HG03439 (cell line): Measurements from ENCODE around the gene PRODH.
"Not testable (repeated sequence)": the region's sequence is repeated elsewhere in the genome, so short reads cannot be mapped to it uniquely, and the experiment has no call there.

Experiments used
- ATAC-seq: cut with Tn5 transposase; IDR thresholded peaks from one replicate; pipeline ENCODE4 v1.9.1; 2021; ENCODE audit warnings: mild to moderate bottlenecking, moderate library complexity; ENCODE audit not compliant: unreplicated experiment

PRODH gene

DNA sequence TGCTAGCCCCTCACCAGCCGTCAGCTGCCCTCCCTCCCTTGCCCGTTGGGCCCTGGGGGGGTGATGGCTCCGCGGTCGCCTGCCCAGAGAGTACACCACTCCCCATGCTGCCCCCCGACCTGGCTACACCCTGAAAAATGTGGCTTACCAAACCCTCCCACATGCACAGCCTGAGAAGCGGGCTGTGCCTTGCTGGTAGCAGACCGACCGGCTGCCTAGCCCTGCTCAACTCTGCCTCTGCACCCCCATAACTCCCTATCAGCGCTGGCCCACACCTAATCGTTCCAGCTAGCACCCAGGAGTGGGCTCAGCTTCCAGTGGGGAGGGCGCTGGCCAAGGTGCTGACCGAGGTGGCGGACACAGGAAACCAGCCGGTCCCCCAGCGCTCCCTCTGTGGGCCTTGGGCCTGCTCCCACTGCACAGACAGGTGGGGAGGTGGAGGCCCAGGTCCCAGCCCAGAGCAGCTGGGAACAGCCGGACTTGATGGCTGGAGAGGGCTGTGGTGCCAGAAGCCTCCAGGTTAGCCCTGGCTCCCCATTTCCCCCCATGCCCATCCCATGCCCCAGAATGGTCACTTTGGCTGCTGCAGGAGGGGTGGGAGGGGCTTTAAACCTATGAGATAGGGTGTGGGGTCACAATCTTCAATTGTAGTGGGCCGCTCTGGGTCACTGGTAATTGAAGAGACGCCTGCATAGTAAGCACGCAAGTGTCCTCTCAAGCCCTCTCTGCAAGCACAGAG is 32.1 kb upstream of the PRODH start:
- no peak for ATAC-seq

DNA sequence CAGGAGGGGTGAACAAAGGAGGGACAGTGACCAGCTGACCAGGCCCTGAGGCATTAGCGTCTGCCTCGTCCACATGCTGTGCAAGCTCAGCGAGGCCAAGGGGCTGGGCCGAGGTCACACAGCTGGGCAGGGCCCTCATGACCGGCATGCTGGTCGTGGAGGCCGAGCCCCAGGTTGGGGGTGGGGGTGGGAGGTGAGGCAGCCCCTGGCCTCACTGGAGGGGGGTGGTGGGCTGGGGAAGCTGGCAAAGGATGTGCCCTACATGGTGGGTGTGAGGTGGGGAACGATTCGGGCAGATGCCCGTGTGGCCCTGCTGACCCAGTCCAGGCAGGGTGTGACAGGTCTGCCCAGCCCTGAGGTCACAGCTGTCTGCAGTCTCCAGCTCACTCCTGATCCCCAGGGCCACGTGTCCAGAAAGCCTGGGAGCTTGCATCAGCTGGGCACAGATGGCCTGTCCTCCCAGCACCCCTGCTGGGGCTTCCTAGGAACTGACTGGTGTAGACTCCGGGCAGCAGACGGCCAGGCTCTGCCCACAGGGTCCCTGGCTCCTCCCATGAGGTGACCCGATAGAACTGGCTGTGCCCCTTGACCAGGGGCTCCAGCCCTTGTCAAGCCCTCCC is 31.4 kb upstream of the PRODH start:
- not testable (repeated sequence) for ATAC-seq

DNA sequence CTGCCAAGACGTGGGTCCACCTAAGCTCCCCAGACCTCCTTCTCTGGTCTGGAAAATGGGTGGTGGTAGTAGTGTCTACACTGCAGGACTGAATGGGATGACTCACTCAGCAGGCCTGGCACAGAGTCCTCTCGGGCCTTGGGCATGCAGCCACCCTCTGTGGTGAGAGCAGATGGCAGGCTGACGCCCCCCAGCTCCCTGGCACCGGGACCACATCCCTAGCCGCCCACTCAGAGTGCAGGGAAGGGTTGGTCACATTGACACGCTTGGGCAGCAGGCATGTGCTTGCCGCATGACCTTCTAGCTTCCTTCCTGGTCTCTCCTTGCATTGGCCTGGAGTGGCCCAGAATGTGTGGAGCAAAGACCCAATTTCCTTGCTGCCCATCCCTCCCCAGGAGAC is 30.7 kb upstream of the PRODH start:
- ATAC-seq = no peak

DNA sequence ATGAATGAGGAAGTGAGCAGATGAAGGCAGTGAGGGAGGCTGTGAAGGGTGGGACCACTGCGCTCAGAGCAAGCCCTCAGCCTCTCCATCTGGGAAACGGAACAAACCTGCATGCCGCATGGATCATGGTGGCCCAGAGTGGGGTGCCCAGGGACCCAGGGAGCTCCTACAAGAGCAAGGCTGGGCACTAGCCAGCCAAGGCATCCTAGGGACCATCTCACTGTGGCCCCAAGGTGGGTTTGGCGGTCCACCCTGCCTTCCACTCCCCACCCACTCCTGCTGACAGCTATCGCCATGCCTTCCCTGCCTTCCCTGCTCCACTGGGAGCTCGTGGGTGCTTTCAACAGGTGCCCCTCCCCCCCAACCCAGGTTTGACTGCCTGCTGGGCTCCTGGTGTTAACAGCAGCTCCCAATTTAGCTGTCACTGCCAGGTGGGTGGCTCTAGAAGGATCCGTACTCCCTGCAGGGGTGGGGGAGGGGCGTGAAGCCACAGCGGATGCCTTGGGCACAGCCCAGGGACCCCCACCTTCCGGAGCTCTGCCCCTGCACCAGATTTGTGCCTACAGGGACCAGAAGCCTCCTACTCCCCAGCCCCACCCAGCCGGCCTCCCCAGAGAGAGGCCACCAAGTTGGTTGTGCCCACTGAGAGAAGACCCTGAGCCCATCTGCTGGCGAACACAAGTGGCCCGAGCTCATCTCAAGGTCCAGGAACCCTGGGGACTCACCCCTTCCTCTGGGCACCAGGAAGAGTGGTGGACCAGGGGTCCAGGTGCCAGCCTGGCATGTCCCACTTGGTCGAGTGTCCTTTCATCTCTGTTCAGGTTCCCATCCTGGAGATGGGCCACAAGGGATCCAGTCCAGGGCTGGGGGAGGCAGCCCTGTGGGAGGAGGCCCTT is 29.7 kb upstream of the PRODH start:
- ATAC-seq = no peak

DNA sequence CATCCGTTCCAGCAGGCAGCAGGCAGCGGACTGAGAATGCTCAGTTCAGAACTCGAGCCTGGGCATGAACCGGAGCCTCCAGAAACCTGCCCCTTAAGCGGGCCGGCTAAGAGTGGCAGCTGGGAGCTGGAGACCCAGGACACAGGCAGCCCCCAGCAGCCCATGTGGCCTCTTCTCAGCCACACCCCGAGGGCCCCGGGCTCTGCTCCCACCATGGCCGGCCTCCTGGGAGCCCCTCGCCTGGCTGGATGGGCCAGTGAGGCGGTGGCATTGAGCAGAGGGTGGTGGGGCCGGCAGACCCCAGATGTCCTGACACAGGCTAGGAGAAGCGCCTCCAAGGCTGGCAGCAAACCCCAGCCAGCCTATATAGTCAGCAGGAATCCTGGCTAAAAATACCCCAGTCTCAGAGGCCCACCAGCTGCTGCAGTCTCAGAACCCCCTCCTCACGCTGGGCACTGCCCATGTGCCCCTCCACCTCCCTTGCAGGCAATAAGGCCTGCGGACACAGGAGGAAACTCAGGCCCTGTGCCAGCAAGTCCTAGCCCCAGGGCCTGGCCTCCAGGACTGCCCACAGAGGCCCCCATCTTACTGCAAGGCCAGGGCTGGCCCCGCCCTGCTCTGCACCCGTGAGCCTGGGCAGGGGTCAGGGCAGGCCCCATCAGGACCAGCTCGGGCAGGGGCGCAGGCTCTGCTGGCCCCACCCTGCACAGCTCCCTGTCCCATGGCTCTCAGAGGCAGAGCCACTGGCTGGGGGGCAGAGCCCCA is 28.6 kb upstream of the PRODH start:
- not testable (repeated sequence) for ATAC-seq

DNA sequence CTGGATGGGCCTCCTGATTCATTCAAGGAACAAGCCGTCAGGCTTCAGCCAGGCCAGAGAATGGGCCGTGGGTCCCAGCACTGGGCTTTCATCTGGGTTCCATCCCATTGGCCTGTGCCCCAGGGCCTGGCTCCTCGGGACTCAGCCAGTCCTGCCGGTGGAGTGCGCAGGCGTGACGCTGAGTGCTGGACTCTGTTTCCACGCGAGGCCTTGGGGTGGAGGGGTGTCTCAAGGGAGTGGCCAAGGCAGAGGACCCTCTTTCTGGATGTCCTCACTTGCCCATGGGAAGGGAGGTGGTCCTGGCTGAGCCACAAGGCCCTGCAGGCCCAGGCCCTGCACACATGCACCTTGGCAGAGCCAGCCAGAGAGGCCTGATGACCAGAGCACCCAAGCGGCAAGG is 28.0 kb upstream of the PRODH start:
- ATAC-seq = not testable (repeated sequence)

DNA sequence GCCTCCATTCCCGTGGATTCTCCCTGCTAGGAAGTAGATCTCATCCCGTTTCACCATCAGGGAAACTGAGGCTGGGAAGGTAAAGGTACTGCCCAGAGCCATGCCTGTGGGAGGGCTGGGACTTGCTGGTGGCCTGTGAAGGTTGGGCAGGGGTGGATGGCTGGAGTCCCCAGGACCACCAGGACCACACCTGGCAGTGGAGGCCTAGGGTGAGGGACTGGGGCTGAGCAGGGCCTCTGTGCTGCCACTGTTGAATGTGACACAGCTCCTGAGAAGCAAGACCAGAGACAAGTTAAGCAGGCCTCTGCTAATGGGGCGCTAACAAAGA is 26.2 kb upstream of the PRODH start:
- no peak for ATAC-seq

DNA sequence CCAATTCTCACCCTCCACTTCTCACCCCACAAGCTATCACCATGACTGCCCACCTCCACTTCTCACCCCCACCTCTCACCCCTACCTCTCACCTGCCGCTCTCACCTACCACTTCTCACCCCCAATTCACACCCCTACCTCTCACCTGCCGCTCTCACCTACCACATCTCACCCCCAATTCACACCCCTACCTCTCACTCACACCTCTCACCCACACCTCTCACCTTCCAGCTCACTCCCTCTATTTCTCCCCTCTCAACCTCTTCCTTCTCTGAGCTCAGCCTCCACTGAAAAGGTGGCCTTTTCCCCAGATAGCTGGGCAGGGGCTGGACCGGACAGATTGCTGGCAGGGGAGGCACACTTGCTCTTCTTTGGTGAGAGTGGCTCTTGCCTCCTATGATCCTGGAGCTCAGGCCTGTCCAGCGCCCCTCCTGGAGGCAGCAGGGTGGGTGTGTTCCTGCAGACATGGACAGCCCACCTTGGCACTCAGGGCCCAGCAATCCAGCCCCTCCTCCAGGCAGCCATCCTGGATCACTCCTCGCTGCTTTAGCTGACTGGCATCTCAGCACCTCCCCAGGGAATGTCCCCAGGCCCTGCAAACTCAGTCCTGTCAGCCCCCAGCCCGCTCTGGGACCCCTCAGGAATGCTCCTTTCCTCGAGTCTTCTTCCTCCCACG is 25.7 kb upstream of the PRODH start:
- ATAC-seq = not testable (repeated sequence)

DNA sequence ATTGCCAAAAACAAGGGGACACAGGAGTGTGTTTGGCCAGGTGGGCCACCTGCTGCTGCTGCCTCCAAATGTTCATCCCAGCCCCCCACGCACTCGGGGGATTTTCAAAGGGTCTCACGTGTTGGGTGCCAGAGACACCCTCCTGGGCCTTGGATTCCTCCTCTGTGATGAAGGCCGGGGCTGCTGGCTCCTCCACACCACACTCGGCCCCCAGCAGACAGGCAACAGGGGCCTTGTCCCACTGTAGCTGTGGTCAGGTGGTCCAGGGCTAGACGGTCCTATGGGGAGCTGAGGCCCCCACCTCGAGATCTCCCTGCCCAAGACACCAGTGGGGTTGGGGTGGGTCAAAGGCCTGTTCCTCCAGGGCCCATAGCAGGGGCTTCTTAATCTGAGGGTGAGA is 25.1 kb upstream of the PRODH start:
- not testable (repeated sequence) for ATAC-seq

DNA sequence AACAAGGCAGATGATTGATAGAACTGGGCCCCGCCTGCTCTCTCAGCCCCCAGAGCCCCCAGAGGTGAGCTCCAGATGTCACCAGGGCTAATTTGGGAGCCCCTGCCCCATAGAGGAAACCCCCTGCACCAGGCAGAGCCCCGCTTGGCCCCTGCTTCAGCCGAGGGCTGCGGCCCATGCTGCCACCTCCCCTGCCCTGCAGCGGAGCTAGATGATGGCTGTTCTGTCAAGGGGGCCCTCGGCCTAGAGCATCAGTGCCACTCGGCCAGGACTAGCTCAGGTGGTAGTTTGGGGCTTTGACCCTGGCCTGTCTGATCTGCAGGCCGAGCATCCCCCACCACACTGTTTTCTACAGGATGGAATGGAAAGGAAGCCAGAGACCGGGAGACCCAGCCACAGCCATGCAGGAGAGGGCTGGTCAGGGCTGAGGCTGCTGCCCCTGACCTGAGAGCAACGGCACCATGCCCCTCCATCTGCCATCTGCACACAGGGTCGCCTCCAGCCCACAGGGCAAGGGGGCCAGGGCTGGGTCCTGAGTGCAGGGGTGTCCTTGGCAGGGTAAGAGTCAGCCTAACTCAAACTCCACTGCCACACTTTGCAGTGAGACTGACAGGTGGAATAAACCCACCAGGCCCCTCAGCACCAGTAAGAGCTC is 24.2 kb upstream of the PRODH start:
- ATAC-seq = not testable (repeated sequence)

DNA sequence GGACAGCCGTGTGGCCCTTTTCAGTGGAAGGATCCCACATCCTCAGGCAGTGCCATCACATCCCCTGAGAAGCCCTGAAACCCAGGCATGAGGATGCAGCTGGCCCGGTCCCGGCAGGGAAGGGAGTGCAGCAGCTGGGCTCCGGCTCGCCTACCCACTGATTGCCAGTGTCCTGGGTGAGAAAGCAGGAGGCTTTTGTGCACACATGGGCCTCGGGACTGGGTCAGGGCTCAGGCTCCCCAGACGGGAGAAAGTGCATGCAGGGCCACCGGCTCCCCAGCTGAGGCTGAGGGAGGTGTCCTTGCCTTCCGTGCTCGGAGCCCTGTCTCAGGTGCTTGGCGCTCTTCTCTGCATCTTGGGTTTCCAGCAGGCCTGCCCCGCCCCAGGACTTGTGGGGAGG is 23.6 kb upstream of the PRODH start:
- ATAC-seq = not testable (repeated sequence)

DNA sequence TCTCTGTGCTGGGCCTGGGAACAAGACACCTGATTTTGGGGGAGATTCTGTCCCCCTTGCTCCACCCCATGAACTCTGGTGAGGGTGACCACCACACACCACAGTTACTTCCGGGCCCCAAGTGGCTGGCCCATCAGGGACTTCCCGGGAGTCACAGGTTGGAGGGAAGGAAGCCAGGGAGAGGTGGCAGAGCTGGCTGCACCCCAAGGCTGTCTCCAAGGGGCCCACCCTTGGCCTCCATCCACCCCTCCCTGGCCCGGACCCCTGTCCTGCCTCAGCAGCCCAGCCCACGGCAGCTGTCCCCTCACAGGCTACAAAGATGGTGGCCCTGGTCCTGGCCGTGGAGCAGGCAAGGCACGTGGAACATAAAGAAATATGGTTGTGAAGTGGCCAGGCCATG is 23.2 kb upstream of the PRODH start:
- not testable (repeated sequence) for ATAC-seq

DNA sequence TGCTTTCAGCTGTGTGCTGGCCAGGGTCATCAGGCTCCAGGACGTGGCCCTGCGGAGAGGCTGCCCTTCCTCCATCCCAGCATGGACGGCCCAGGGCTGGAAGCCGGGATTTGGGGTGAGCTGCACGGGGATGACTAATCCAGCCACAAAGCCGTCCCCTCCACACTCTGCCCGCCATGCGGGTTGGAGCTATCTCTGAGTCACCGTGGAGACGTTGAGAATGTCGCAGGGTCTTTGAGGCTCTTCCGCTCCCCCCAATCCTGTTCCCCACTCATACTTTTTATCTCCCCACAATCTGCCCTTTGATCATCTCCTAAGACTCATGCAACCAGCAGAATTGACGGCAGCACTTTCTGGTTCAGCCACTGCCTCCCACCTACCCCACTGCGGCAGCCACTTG is 22.6 kb upstream of the PRODH start:
- not testable (repeated sequence) for ATAC-seq

DNA sequence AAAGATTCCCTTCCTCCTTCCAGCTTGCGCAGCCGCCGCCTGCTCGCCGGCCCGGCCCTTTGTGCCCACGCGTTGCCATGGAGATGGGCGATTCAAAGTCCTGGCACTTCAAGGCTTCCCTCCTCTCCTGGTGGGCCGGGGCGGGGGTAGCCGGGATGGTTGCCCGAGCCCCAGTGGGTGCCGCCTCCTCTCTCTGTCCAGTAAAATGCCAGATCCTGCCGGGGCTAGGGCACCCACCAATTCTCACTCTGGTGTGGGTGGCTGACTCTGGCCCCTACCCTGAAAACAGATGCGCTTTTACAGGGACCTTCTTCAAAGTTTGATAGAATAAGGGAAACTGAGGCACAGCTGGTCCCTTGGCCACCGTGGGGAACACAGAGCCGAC is 22.2 kb upstream of the PRODH start:
- ATAC-seq = not testable (repeated sequence)

DNA sequence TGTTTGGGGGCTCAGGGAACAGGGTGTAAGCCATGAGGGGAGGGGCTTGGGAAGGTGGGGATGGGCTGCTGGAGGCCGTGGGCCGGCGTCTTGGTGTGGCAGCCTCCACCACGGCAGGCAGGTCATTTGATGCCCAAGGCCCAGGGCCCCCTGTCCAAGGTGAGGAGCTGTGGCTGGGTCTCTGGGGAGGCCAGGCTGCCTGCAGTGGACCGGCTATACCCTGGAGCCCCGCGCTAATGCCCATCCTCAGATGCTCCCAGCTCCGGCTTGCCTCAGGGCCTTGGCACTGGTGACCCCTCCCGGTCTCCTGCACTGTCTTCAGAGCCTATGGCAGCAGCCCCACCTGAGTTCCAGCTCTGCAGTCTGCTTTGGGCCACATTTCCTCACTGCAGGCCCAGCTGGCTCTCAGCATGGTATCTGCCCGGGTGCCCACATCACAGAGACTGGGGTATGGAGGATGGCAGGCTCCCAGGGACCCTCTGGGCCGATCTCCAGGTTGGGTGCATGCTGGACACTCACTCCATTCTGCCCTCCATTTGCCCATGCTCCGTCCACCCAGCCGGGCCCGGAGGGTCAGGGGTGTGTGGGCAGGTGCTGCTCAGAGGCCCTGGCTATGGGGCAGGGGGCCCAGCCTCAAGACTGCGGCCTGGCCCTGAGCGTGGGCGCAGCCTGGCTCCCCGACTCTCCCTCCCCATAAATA is 21.7 kb upstream of the PRODH start:
- not testable (repeated sequence) for ATAC-seq

DNA sequence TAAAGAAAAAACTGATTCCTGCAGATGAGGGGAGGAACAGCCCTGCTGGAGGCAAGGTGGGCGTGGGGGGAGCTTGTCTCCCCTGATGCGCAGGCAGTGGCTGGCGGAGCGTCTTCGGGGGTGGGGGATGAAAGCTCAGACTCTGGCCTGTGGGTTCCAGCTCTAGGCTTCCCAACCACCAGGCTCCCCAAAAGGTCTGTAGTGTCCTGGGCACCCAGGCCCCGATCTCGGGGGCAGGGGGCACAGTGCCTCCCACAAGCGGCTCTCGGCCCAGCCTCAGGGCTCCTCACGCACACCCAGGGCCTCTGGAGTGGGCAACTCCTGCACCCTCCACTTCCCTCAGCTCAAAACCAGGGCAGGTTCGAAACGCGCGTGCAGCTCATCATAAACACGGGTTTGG is 20.9 kb upstream of the PRODH start:
- not testable (repeated sequence) for ATAC-seq

DNA sequence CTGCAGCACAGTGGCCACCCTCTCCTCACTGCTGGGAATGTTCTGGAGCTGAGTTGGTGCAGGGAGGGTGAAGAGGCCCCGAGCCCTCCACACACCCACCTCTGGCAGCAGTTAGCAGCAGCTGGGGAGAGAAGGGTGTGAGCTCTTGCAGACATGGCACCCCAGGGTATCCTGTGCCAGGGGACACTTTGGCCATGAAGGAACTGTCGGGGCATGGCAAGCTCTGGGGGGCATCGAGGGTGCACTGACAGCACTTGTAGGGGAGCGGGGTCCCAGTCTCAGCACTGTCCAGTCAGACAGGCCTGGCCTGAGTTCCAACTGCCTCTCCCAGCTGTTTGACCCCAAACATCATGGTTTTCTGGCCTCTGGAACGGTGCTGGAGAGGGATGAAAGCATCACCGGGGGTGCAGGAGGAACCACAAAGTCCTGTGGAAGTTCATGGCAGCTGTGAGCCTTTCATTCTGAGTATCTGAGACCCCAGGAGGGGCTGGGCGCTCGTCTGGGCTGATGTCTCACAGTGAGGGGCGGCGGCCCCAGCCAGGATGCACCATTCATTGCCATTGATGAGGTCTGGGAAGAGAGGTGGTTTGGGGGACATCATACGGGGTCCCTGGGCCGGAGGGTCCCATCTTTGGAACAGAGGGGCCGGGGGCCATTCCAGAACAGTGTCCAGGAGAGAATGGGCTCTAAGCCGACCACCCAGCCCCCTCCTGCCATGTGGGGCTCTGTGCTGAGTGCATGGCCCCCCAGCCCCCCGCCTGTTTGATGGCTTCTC is 20.2 kb upstream of the PRODH start:
- ATAC-seq = not testable (repeated sequence)

DNA sequence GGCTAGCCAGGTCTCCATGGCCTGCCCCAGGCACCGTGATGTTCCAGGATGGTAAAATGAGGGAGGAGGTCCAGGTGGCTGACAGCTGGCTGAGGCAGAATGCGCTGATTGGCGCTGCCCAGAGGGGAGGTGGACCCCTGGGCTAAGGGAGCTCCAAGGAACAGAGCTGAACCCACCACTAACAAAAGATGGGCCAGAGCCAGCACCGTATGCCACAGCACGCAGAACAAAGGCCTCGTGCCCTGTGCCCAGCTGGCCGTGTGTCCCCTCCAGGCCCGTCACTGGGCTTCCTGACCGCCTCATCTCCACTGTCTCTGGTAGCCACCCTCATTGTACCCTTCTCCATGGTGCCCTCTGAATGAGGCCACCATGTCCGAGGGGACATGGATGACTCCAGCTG is 19.6 kb upstream of the PRODH start:
- no peak for ATAC-seq
